Activated B cell treated with CpG ODN at 0.5 μM for 24 hours (primary cell): ENCODE measurements around the gene TIAM2. TPM values are rescaled to one million over a fixed set of nuclear protein-coding genes. Genes with fewer than 3 reads are reported as not detected.

Source experiments
- ATAC-seq: fragments of 200-7000 bp; cut with Tn5 transposase; one replicate; pipeline ENCODE4 v1.10.0; 2021; ENCODE audit warnings: low read depth, mild to moderate bottlenecking, moderate library complexity
- CTCF ChIA-PET: fragments of 350-600 bp; sonication (Branson Sonifier 250); formaldehyde crosslinking; loops from one replicate; lab custom pipeline; 2021; ENCODE audit warnings: antibody characterized with exemption; lab: Charles Lee
- POLR2A ChIA-PET: fragments of 350-600 bp; sonication (Branson Sonifier 250); formaldehyde crosslinking; loops from one replicate; lab custom pipeline; 2021; ENCODE audit warnings: antibody characterized with exemption; lab: Charles Lee
- DNase-seq: peaks from one replicate; pipeline ENCODE4 v3.0.0; 2022
- H3K27ac Mint-ChIP-seq: one replicate; pipeline ENCODE4 v1.8.0; 2020; ENCODE audit warnings: mixed read lengths
- H3K27me3 Mint-ChIP-seq: one replicate; pipeline ENCODE4 v1.8.0; 2021; ENCODE audit warnings: mixed read lengths
- H3K36me3 Mint-ChIP-seq: one replicate; pipeline ENCODE4 v1.8.0; 2021; ENCODE audit warnings: low read depth, mixed read lengths
- H3K4me1 Mint-ChIP-seq: one replicate; pipeline ENCODE4 v1.8.0; 2021; ENCODE audit warnings: mixed read lengths
- H3K4me3 Mint-ChIP-seq: one replicate; pipeline ENCODE4 v1.8.0; 2020; ENCODE audit warnings: mild to moderate bottlenecking, mixed read lengths
- H3K9me3 Mint-ChIP-seq: one replicate; pipeline ENCODE4 v1.8.0; 2020; ENCODE audit warnings: mixed read lengths
- CTCF ChIP-seq: fragments of 200-600 bp; IDR thresholded peaks from one replicate; pipeline ENCODE4 v1.8.0; 2022; ENCODE audit warnings: antibody characterized with exemption, mild to moderate bottlenecking
- intact Hi-C: fragments of 100-400 bp; cut with micrococcal nuclease; formaldehyde crosslinking; loops from one replicate; pipeline ENCODE4 v1.15.1; 2024
- total RNA-seq: library from RNA; stranded (reverse); gene quantifications from 2 replicates; pipeline ENCODE4 v1.2.3, GENCODE V29; 2022

TIAM2 gene
- total RNA-seq, 1 donor from 2014 or later: 13.0 TPM

- Mint-ChIP-seq H3K27me3 (no peaks in the 10 kb centered on the region), H3K4me3 (no peak overlapping the region), H3K36me3 (no peaks in the 10 kb centered on the region), H3K9me3 (no peaks in the 10 kb centered on the region), H3K4me1 (no peaks in the 10 kb centered on the region), H3K27ac (no peak overlapping the region)
- CTCF ChIA-PET: no interaction called here
- no peak for ATAC-seq
- POLR2A ChIA-PET: no interaction called here
- DNase-seq: no peak
- no peak for TF ChIP-seq CTCF
- intact Hi-C loops: no loop called here
These were observed 126.2 kb downstream of the TIAM2 start for GRCh38 chr6:155121294-155121693.

GRCh38 chr6:155121699-155122098, 126.6 kb downstream of the TIAM2 start:
- ChIA-PET CTCF (no interaction called here), POLR2A (no interaction called here)
- Mint-ChIP-seq H3K4me3 (no peak overlapping the region), H3K4me1 (no peaks in the 10 kb centered on the region), H3K9me3 (no peaks in the 10 kb centered on the region), H3K27ac (no peak overlapping the region), H3K36me3 (no peaks in the 10 kb centered on the region), H3K27me3 (no peaks in the 10 kb centered on the region)
- ATAC-seq (no peak), DNase-seq (no peak)
- intact Hi-C loops: no loop called here
- no peak for TF ChIP-seq CTCF

GRCh38 chr6:155122199-155122950, 127.3 kb downstream of the TIAM2 start:
- intact Hi-C loops: no loop called here
- ChIA-PET CTCF (no interaction called here), POLR2A (no interaction called here)
- ATAC-seq: no peak
- Mint-ChIP-seq H3K27me3 (no peaks in the 10 kb centered on the region), H3K9me3 (no peaks in the 10 kb centered on the region), H3K36me3 (no peaks in the 10 kb centered on the region), H3K4me3 (no peak overlapping the region), H3K27ac (no peak overlapping the region), H3K4me1 (no peaks in the 10 kb centered on the region)
- no peak for TF ChIP-seq CTCF
- DNase-seq: no peak

GRCh38 chr6:155123520-155123919, 128.4 kb downstream of the TIAM2 start:
- DNase-seq (no peak), ATAC-seq (no peak)
- CTCF ChIA-PET: no interaction called here
- no peaks in the 10 kb centered on the region for H3K4me1 Mint-ChIP-seq
- no peaks in the 10 kb centered on the region for H3K9me3 Mint-ChIP-seq
- no peak for TF ChIP-seq CTCF
- no peaks in the 10 kb centered on the region for H3K36me3 Mint-ChIP-seq
- H3K27ac Mint-ChIP-seq: no peak overlapping the region
- no peaks in the 10 kb centered on the region for H3K27me3 Mint-ChIP-seq
- POLR2A ChIA-PET: no interaction called here
- intact Hi-C loops: no loop called here
- H3K4me3 Mint-ChIP-seq: no peak overlapping the region

- DNase-seq: no peak
- ATAC-seq: no peak
- Mint-ChIP-seq H3K4me3 (no peak overlapping the region), H3K9me3 (no peaks in the 10 kb centered on the region), H3K4me1 (no peaks in the 10 kb centered on the region), H3K36me3 (no peaks in the 10 kb centered on the region), H3K27me3 (no peaks in the 10 kb centered on the region), H3K27ac (no peak overlapping the region)
- no peak for TF ChIP-seq CTCF
- CTCF ChIA-PET: no interaction called here
- POLR2A ChIA-PET: no interaction called here
- intact Hi-C loops: no loop called here
These were observed 130.8 kb downstream of the TIAM2 start for GRCh38 chr6:155125906-155126305.
